HG02852 (cell line): ENCODE measurements around the gene ZNF333.
"Not testable (repeated sequence)": the region's sequence is repeated elsewhere in the genome, so short reads cannot be mapped to it uniquely, and the experiment has no call there.

Experiments
- ATAC-seq: cut with Tn5 transposase; IDR thresholded peaks from one replicate; pipeline ENCODE4 v1.9.1; 2021; ENCODE audit warnings: mild to moderate bottlenecking, moderate library complexity; ENCODE audit not compliant: unreplicated experiment

The ZNF333 gene

DNA sequence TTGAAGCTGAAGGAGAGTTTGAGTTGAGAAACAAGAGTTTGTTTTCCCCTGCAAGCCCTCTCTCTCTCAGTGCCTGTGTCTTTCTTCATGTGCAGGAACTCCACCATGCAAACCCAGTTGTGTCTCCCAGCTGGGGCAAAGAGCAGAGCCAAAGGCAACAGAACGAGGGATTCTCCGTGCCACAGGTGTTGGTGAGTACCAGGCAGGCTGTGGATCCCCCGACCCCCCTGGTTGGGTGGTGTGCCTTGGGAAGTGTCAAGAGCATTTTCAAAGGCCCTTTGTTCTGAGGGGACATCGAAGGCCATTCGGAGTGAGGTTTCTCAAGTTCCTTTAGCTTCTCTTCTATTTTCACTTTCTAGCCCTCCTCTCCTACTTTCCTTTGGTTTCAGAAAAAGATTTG is 5.6 kb downstream of the ZNF333 start:
- ATAC-seq, result no peak

DNA sequence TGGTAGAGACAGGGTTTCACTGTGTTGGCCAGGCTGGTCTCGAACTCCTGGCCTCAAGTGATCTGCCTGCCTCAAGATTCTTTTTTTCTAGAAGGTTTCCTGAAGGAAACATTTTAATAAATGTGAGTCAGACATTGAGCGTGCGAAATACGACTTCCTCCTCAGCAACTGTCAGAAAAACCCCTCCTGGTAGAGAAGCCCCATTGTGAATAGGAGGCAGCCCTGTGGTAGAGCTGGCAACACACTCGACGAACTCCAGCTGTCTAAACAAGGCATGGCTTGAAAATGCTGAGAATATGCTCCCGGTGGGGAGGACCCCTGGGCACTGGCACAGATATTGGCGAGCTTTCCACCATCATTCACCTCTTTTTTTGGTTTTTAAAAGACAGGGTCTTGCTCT is 9.8 kb downstream of the ZNF333 start:
- ATAC-seq, result no peak

DNA sequence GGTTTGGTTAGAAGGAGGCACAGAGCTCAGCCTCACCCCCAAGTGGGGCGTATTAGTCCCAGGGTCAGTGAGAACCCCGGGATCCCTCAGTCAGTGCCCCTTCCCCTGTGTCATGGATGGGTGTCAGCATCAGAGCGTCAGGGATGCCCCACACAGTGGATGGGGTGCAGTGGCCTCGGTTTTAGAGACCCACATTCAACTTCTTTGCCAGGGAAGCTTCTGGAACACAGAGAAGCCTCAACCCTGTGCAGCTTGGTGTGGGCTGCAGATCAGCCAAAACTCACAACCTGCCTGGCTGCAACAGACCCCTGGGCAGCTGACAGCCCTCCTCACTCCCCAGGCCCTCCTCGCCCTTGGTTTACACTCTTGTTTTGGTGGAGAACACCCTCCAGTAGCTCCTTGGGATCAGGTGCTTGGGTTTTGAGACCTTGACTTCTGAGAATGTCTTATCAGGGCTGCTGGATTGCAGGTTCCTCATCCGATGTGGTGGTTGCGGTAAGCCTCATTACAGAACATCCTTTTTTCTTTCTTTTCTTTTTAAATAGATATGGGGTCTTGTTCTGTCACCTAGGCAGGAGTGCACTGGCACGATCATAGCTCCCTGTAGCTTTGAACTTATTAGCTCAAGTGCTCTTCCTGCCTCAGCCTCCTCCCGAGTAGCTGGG is 11.0 kb downstream of the ZNF333 start:
- ATAC-seq, result no peak

DNA sequence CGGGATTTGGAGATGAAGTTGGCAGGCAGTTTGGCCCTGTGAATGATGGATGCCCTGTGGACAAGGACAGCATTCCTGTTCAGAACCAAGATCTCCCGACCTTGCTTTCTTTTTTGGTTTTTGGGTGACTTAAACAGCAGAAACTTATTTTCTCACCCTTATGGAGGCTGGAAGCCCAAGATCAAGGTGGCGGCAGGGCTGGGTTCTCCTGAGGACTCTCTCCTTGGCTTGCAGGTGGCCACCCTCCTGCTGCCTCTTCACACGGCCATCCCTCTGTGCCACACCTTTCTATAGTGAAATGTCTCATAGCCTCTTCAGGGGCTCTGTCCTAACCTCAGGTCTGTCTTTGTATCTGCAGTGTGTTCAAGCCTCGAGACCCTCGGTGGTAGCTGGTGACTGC is 14.0 kb downstream of the ZNF333 start:
- ATAC-seq, result no peak

DNA sequence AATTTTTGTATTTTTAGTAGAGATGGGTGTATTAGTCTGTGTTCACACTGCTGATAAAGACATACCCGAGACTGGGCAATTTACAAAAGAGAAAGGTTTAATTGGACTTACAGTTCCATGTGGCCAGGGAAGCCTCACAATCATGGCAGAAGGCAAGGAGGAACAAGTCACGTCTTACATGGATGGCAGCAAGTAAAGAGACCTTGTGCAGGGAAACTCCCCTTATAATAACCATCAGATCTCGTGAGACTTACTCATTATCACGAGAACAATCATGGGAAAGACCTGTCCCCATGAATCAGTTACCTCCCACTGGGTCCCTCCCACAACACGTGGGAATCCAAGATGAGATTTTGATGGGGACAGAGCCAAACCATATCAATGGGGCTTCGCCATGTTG is 14.6 kb downstream of the ZNF333 start:
- no peak for ATAC-seq

DNA sequence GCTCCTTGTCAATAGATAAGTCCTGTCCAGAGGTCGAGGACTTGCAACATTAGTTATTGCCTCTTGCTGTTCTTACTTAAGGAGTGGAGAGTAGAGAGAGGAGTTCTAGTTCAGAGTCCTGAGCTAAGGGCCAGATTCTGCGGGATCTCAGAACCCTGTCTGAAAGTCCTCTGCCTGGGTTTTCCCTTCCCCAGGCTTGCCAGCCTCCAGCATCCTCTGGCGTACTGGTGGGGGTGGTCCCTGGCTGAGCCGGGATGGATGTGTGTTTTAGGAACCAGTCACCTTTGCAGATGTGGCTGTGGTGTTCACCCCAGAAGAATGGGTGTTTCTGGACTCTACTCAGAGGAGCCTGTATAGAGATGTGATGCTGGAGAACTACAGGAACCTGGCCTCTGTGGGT is 26.0 kb downstream of the ZNF333 start:
- ATAC-seq, result no peak

DNA sequence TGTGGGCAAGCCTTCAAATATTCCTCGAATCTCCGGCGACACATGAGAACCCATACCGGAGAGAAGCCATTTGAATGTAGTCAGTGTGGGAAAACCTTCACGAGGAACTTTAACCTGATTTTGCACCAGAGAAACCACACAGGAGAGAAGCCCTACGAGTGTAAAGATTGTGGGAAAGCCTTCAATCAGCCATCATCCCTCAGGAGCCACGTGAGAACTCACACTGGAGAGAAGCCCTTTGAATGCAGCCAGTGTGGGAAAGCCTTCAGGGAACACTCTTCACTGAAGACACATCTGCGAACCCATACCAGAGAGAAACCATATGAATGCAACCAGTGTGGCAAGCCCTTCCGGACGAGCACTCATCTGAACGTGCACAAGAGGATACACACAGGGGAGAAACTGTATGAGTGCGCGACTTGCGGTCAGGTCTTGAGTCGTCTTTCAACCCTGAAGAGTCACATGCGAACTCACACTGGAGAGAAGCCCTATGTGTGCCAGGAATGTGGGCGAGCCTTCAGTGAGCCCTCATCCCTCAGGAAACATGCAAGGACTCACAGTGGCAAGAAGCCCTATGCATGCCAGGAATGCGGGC is 28.8 kb downstream of the ZNF333 start:
- no peak for ATAC-seq

DNA sequence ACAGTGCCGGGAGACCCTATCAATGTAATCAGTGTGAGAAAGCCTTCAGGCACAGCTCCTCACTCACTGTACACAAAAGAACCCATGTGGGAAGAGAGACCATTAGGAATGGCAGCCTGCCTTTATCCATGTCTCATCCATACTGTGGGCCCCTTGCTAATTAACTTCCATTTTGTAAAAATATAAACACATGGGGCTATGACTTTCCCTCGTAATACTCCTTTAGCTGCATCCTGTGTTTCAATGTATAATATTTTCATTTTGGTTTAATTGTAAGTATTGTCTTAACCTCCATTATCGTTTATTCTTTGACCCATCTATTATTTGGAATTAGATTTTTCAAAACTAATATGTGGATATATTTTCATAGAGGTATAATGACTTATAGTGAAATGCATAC is 29.3 kb downstream of the ZNF333 start:
- ATAC-seq, result no peak

DNA sequence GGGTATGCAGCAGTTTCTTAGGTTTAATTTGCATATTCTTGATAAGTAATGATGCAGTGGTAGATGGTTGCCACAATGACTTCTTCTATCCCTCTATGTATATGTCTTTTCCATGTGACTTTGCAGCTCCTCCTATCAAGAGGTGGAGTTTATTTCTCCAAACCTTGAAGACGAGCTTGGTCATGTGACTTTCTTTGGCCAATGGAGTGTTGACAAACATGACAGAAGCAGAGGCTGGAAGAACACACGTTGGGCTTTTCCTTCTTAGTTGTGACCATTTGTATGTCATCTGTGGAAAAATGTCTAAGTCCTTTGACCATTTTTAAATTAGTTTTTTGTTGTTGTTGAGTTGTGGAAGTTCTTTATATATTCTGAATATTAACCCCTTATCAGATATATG is 32.3 kb downstream of the ZNF333 start:
- ATAC-seq, result no peak

DNA sequence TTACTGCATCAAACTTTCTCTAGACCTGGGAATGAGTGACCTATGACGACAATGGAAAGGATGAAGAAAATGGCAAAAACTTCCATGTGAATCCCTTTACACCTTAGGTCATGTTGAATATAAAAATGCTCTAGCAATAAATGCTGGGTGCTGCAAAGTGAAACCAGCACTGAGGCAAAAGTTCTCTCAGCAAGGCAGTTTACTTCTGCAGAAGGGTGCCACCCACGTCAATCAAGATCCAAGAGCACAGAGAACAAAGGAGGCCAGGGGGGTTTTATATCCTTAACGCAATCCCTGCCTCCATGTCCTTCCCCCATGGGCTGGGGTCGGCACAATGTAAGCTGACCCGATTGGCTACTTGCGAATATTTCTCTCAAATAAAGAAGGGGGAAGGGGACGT is 38.7 kb downstream of the ZNF333 start:
- no peak for ATAC-seq

DNA sequence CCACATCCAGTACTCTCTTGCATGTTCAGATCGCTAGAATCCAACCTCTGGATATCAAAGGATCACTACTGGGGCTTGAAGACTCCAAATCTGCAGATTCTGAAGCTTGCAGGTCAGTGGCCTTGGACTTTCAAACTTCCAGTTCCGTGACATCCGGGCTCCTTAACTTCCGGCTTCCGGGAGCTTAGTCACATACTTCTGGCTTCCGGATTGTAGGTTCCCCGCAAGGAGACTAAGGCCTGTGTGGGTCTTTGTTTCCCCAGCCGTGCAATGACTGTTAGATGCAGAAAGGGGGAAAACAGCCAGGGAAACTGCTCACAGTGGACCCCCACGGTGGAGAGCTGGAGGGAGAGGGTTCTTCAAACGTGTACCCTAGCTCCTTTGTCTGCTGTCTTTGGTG is 41.4 kb downstream of the ZNF333 start:
- ATAC-seq, result no peak

DNA sequence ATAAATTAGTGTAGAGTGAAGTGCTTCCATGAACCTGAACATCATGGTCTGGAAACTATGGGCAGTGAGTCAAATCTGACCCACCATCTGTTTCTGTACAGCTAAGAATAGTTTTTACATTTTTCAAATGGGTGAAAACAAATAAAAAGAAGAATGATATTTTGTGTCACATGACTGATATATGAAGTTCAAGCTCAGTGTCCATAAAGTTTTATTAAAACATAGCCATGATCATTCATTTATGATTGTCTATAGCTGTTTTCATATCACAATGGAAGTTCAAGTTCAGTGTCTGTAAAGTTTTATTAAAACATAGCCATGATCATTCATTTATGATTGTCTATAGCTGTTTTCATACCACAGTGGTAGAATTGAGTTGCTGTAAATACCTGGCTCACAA is 42.7 kb downstream of the ZNF333 start:
- no peak for ATAC-seq

DNA sequence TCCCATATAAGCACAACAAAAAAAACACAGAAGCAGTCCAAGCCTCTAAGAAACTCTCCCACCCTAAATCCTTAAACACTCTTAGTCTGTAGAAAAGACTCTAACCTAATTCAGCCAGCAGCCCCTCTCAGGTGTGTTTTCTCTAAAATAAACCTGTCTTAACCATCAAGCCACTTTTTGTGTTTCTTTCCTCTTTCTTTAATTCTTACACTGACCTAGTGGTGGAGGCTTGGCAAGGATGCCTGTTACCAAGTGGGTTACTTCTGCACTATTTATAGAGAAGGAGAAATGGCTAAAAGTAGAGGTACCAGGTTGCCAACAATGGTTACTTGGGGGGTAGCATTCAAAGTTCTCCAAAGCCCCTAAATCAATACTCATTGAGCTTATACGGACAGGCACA is 43.7 kb downstream of the ZNF333 start:
- ATAC-seq, result no peak

DNA sequence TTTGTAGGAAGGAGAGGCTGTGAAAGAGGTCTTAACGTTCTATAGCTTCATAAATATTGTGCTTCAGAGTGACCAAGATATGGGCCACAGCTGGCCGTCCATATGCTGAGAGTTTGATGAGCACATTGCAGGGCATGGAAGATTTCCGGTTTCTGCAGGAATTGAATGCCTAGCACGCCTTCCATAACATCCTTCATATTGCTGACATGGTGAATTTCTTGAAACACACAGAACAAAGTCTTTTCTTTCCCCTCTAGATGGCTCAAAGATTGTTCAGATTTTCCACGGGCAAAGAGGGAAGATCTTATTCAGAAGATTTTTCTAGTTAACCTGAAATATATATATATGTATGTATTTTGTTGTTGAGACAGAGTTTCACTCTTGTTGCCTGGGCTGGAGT is 46.1 kb downstream of the ZNF333 start:
- no peak for ATAC-seq

DNA sequence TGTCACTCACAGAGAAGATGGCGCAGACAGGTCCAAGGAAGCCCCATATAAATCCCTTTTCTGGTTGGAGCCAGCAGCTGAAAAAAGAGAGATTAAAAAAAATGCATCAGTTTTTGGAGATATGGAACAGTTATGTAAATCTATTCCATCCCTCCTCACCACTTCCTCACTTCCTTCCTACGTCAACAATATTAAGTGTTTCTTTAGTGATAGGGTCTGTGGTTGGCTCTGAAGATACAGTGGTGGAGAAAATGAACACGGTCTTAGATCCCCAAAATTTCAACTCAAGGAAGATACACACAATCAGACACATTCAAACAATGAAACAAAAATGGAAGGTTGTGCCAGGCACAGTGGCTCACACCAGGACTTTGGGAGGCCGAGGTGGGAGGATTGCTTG is 57.0 kb downstream of the ZNF333 start:
- ATAC-seq, result no peak

DNA sequence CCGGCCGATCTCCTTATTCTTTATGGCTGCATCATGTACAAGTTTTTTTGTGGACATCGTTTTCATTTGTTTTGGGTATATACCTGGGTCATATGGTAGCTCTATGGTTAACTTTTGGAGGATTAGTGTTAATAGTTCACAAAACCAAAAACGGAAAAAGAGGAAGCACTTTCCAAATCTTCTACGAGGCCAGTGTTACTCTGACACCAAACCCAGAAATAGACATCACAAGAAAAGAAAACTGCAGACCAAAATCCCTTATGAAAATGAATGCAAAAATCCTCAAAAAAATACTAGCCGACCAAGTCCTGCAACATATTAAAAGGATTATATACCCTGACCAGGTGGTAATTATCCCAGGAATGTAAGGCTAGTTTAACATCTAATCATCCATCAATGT is 58.8 kb downstream of the ZNF333 start:
- ATAC-seq, result no peak

DNA sequence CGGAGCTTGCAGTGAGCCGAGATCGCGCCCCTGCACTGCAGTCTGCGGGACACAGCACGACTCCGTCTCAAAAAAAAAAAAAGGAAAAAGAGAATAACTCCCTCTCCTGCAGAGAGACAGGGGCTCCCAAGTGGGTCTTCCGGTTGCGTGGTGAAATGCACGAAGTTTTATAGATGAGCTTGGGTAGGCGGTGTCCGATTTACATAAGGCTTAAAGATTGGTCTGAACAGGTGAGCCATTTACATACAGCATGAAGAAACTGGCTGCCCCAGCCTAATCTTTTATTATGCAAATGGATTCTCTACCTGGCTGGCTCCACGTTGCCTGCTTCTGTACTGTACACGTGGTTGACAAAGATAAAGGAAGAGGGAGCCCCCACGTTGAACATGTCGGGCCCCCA is 69.0 kb downstream of the ZNF333 start:
- ATAC-seq, result no peak

DNA sequence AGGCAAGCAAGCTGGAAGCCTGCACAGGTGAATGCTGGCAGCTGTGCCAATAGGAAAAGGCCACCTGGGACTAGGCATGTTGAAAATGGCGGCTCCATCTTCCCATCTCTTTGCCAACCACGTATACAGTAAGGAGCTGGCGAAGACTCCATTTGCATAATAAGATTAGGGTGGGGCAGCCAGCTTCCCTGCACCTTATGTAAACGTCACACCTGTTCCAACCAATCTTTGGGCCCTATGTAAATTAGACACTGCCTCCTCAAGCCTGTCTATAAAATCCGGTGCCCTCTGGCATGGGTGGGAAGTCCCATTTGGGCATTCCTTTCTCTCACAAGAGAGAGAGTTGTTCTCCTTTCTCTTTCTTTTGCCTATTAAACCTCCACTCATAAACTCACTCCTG is 71.8 kb downstream of the ZNF333 start:
- no peak for ATAC-seq

DNA sequence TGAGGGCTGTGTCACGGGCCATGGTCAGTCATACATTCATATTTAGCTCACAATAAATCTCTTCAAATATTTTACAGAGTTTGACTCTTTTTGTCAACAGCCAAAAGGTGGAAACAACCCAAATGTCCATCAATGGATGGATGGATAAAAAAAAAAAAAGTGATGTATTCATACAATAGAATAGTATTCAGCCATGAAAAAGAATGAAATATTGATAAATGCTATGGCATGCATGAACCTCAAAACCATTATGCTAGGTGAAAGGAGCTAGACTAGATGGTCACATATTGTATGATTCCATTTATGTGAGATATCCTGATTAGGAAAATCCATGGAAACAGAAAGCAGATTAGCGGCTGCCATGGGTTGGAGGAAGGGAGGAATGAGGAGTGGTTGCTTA is 72.3 kb downstream of the ZNF333 start:
- no peak for ATAC-seq

DNA sequence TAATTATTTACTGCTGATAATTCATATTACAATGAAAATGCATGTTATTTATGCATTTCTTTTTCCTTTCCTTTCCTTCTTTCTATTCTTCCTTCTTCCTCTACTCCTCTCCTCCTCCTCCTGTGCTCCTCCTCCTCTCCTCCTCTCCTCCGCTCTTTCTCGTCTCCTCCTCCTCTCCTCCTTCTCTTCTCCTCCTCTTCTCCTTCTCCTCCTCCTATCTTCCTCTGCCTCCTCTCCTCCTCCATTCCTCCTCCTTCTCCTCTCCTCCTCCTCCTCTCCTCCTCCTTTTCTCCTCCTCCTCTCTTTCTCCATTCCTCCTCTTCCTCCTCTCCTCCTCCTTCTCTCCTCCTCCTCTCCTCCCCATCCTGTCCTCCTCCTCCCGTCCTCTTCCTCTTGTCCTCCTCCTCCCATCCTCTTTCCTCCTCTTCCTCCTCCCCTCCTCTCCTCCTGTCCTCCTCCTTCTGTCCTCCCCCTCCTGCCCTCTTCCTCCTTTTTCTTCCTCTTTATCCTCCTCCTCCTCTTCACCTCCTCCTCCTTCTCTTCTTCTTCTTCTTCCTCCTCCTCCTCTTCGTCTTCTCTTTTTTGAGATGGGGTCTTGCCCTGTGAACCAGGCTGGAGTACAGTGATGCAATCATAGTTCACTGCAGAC is 73.8 kb downstream of the ZNF333 start:
- no peak for ATAC-seq

DNA sequence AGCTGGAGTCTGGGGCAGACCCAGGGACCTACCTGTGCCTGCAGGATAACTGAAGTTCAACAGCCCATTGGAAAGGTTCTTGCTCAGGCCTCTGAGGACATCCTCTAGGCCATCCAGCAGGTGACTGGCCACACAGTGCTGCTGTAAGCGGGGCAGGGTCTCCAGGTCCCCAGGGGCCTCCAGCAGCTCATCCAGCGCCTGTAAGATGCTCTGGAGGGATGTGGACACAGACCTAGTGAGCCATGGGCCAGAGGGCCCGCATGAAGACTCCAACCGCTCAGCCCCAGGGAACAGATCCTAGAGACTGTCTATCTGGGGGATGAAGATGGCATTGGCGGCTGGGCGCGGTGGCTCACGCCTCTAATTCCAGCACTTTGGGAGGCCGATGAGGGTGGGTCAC is 74.6 kb downstream of the ZNF333 start:
- ATAC-seq, result no peak

DNA sequence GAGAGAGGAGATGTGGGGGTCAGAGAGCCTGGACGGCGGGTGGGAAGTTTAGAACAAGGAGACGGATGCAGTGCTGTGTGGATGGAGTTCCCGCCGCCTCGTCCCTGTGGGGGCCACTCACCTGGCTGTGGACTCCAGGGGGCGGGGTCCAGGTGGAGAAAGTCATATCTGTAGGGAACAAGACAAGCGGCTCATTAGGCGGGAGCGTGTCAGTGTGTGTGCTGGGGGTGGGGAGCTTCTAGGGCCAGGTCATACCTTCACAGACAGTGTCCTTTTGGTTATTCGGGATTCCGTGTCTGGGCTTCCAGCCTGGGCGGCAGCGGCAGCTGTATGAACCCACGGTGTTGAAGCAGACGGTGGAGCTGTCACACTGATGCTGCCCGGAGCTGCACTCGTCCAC is 75.6 kb downstream of the ZNF333 start:
- not testable (repeated sequence) for ATAC-seq

DNA sequence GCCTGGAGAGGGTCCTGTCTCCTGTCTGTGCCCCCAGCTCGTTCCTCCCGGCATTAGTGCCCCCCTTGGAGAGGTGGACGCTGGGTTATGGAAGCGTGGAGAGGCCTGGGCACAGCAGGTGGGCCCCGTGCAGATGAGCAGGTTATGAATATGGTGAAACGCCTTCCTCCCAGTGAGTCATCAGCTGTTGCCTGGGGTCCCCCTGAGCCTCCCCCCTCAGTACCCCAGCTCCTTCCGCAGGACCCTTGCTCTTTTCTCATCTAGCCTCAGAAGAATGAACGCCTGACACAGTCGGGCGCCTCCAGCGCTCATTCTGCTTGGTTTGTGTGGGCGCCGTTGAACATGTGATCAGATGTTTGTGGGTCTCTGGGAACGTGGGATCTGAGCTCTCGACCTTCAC is 76.0 kb downstream of the ZNF333 start:
- ATAC-seq, result not testable (repeated sequence)
